Measurements from ENCODE around the gene MOB3A.

GRCh38 chr19:2110822-2111221, 14.7 kb upstream of the MOB3A start:
- TF ChIP-seq TAF1 (IDR thresholded peaks at IDR 0.05; ENCODE audit: borderline replicate concordance, low read depth, low read length) (no peak), POLR2AphosphoS5 (IDR thresholded peaks at IDR 0.05; ENCODE audit: low read depth, low read length) (no peak), POLR2A (IDR thresholded peaks at IDR 0.05; ENCODE audit: low read depth, low read length) (no peak)

Measured in GM12892 (cell line).